Smooth muscle cell (in vitro differentiated cells): ENCODE data around the gene DDC. TPM values are rescaled to one million over a fixed set of nuclear protein-coding genes. Genes with fewer than 3 reads are reported as not detected.

Experiments
- DNase-seq: peaks from one replicate; lab custom pipeline; 2025; ENCODE audit not compliant: unreplicated experiment; lab: John Stamatoyannopoulos, UW
- H2AFZ ChIP-seq: fragments of 200-600 bp; sonication (generic); 2 replicates; pipeline ENCODE4 v1.6.0; 2016; ENCODE audit warnings: antibody characterized with exemption, low read depth, mild to moderate bottlenecking
- H3F3A ChIP-seq: fragments of 200-600 bp; sonication (generic); 2 replicates; pipeline ENCODE4 v1.6.0; 2017; ENCODE audit warnings: antibody characterized with exemption, low read depth
- H3K27ac ChIP-seq: fragments of 200-600 bp; sonication (generic); 2 replicates; pipeline ENCODE4 v1.5.1; 2016; ENCODE audit warnings: low read depth, mild to moderate bottlenecking
- H3K27me3 ChIP-seq: fragments of 200-600 bp; sonication (generic); 2 replicates; pipeline ENCODE4 v1.6.1; 2016; ENCODE audit warnings: low read depth, mild to moderate bottlenecking
- H3K36me3 ChIP-seq: fragments of 200-600 bp; sonication (generic); 2 replicates; pipeline ENCODE4 v1.5.1; 2016; ENCODE audit warnings: low read depth
- H3K4me1 ChIP-seq: fragments of 200-600 bp; sonication (generic); 2 replicates; pipeline ENCODE4 v1.5.1; 2016; ENCODE audit warnings: low read depth
- H3K4me2 ChIP-seq: fragments of 200-600 bp; sonication (generic); 2 replicates; pipeline ENCODE4 v1.6.0; 2016; ENCODE audit warnings: mild to moderate bottlenecking
- H3K4me3 ChIP-seq: fragments of 200-600 bp; sonication (generic); 2 replicates; pipeline ENCODE4 v1.5.1; 2016; ENCODE audit warnings: mild to moderate bottlenecking
- H3K79me2 ChIP-seq: fragments of 200-600 bp; sonication (generic); 2 replicates; pipeline ENCODE4 v1.6.0; 2016; ENCODE audit warnings: low read depth, mild to moderate bottlenecking
- H3K9ac ChIP-seq: fragments of 200-600 bp; sonication (generic); 2 replicates; pipeline ENCODE4 v1.6.0; 2016; ENCODE audit warnings: low read depth
- H3K9me3 ChIP-seq: fragments of 200-600 bp; sonication (generic); replicated peaks from 2 replicates; pipeline ENCODE4 v1.5.1; 2016; ENCODE audit warnings: low read depth
- H4K20me1 ChIP-seq: fragments of 200-600 bp; sonication (generic); 2 replicates; pipeline ENCODE4 v1.6.0; 2016; ENCODE audit warnings: low read depth
- WGBS: methylation state at CpG from one replicate; pipeline ENCODE4 v1.1.7; 2016; ENCODE audit warnings: low lambda C conversion rate; 5-methylcytosine and 5-hydroxymethylcytosine counted together
- polyA plus RNA-seq: library from polyadenylated mRNA; unstranded; fragments of >200 nt; fragmentation: Nextera tagmentation; extraction: Ambion mirVana; gene quantifications from 2 replicates; pipeline ENCODE4 v1.2.1, GENCODE V29; 2016
- total RNA-seq: library from RNA; depleted of rRNA; stranded (reverse); fragments of >200 nt; gene quantifications from 2 replicates; pipeline ENCODE4 v1.2.3, GENCODE V29; 2014
- TF ChIP-seq, protein P1 (sequence below): fragments of 200-600 bp; sonication (generic); IDR thresholded peaks from 2 replicates; pipeline ENCODE4 v1.5.1; 2017; ENCODE audit warnings: borderline replicate concordance, mild to moderate bottlenecking, antibody characterized with exemption; ENCODE audit not compliant: insufficient read depth, poor library complexity, severe bottlenecking

The DDC gene
- total and polyA plus RNA-seq, 2 experiments from 2014 or later, result not detected

DNA sequence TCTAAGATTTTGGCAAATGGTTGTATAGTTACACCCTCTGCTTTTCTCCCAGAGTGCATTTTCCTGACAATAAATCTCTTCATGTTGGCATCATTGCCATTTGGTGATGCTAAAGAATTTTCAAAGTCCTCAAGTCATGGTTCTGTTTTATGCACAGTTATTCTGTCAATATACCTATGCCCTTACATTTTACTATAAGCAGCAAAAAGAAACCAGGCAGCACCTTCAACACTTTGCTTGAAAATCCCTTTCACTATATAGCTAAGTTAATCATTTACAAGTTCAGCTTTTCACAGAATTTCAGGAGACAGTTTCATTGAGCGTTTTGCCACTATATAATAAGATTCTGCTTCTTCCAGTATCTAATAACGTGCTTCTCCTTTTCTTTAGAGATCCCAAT lies 137.7 kb downstream of the DDC start:
- WGBS, result 90% methylated on average over 2 of the region's 2 CpGs

GRCh38 chr7:50426280-50427045 lies 138.7 kb downstream of the DDC start:
- H4K20me1 ChIP-seq, result no peaks in the 10 kb centered on the region
- no peaks in the 10 kb centered on the region for H3K27me3 ChIP-seq
- H3K9ac ChIP-seq, result no peak overlapping the region
- no peak overlapping the region for H3K4me3 ChIP-seq
- TF ChIP-seq, protein P1, sequence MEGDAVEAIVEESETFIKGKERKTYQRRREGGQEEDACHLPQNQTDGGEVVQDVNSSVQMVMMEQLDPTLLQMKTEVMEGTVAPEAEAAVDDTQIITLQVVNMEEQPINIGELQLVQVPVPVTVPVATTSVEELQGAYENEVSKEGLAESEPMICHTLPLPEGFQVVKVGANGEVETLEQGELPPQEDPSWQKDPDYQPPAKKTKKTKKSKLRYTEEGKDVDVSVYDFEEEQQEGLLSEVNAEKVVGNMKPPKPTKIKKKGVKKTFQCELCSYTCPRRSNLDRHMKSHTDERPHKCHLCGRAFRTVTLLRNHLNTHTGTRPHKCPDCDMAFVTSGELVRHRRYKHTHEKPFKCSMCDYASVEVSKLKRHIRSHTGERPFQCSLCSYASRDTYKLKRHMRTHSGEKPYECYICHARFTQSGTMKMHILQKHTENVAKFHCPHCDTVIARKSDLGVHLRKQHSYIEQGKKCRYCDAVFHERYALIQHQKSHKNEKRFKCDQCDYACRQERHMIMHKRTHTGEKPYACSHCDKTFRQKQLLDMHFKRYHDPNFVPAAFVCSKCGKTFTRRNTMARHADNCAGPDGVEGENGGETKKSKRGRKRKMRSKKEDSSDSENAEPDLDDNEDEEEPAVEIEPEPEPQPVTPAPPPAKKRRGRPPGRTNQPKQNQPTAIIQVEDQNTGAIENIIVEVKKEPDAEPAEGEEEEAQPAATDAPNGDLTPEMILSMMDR, result no peak
- H3K36me3 ChIP-seq, result no peaks in the 10 kb centered on the region
- no peak overlapping the region for H2AFZ ChIP-seq
- WGBS, result 92% methylated on average over 5 of the region's 5 CpGs
- no peaks in the 10 kb centered on the region for H3K9me3 ChIP-seq
- H3K79me2 ChIP-seq, result no peaks in the 10 kb centered on the region
- H3K27ac ChIP-seq, result no peak overlapping the region
- H3F3A ChIP-seq, result no peaks in the 10 kb centered on the region
- no peak overlapping the region for H3K4me2 ChIP-seq
- peaks cover 11% of the 10 kb centered on the region for H3K4me1 ChIP-seq
- DNase-seq, result no peak

More for the DNA sequence above, 137.7 kb downstream of the DDC start:
- no peaks in the 10 kb centered on the region for H4K20me1 ChIP-seq
- H3K4me1 ChIP-seq, result peaks cover under 1% of the 10 kb centered on the region
- no peaks in the 10 kb centered on the region for H3K9me3 ChIP-seq
- no peaks in the 10 kb centered on the region for H3F3A ChIP-seq
- no peak overlapping the region for H3K4me3 ChIP-seq
- H3K36me3 ChIP-seq, result no peaks in the 10 kb centered on the region
- no peak for DNase-seq
- no peaks in the 10 kb centered on the region for H3K27me3 ChIP-seq
- H3K79me2 ChIP-seq, result no peaks in the 10 kb centered on the region
- no peak overlapping the region for H3K9ac ChIP-seq
- TF ChIP-seq, protein P1, result no peak
- H3K4me2 ChIP-seq, result no peak overlapping the region
- no peak overlapping the region for H3K27ac ChIP-seq
- H2AFZ ChIP-seq, result no peak overlapping the region

DNA sequence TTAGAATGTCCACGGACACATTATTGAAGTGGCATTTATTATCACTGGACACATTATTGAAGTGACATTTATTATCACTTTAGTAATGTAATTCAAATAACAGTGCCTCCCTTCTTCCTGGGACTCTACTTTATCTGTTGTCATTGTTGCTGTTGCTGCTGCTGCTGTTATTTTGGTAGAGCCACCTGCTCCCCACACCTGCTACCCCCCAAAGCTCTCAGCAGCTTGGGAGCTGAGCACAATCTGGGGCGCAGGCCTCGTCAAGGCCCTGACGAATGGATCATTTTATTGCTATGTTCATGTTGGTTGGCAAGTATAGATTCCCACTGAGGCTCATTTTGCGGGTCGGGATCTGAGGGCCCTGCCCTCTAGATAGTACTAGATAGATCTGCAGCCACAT lies 139.9 kb downstream of the DDC start:
- Histone ChIP-seq H3K27ac (no peak overlapping the region), H3K79me2 (no peaks in the 10 kb centered on the region), H4K20me1 (no peaks in the 10 kb centered on the region), H3K36me3 (no peaks in the 10 kb centered on the region), H3K9ac (no peak overlapping the region), H3K4me1 (peaks cover 11% of the 10 kb centered on the region), H3K4me2 (no peak overlapping the region), H3K27me3 (no peaks in the 10 kb centered on the region), H2AFZ (no peak overlapping the region), H3K9me3 (no peaks in the 10 kb centered on the region), H3F3A (no peaks in the 10 kb centered on the region), H3K4me3 (no peak overlapping the region)
- 95% methylated on average over 6 of the region's 6 CpGs for WGBS
- TF ChIP-seq, protein P1, result no peak
- DNase-seq, result no peak

GRCh38 chr7:50423860-50424259 lies 141.3 kb downstream of the DDC start:
- Histone ChIP-seq H3K9me3 (no peaks in the 10 kb centered on the region), H4K20me1 (no peaks in the 10 kb centered on the region), H3K4me1 (peaks cover 11% of the 10 kb centered on the region), H3K4me2 (no peak overlapping the region), H3K27ac (no peak overlapping the region), H3K36me3 (no peaks in the 10 kb centered on the region), H3K79me2 (no peaks in the 10 kb centered on the region), H3K4me3 (no peak overlapping the region), H3K27me3 (no peaks in the 10 kb centered on the region), H2AFZ (no peak overlapping the region), H3K9ac (no peak overlapping the region), H3F3A (no peaks in the 10 kb centered on the region)
- no peak for DNase-seq
- 63% methylated on average over 4 of the region's 4 CpGs for WGBS
- TF ChIP-seq, protein P1, result no peak
